HG03571 (cell line): Measurements from ENCODE around the gene ZNF165.
"Not testable (repeated sequence)": the region's sequence is repeated elsewhere in the genome, so short reads cannot be mapped to it uniquely, and the experiment has no call there.

Source experiments
- ATAC-seq: cut with Tn5 transposase; IDR thresholded peaks from one replicate; pipeline ENCODE4 v1.9.1; 2021; ENCODE audit not compliant: unreplicated experiment

ZNF165 gene

GRCh38 chr6:28080381-28080630 lies at the start of gene ZNF165:
Gene ZNF165 (plus strand): TSS chr6:28080568. CDS start chr6:28085481, 4,913 bp downstream.
- ATAC-seq, result not testable (repeated sequence)

- no peak for ATAC-seq
Measured at GRCh38 chr6:28053584-28053983, 26.8 kb upstream of the ZNF165 start.

DNA sequence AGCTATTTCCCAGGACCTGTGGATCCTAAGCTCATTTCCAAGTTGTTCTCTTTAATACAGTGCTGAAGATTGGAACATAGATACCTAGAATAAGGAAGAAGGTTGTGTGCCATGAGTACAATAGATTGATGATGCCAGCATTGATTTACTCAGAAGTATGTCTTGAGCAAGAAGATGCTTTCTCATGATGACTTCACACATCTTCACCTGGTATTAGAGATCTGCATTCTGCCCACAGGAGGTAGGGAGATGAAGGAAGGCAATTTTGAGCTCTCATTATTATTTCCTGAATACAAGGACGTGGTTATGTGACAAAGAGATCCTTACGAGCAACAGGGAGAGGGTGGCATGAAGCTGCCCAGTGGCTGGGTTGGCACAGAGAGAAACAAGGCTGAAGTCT lies 20.0 kb upstream of the ZNF165 start:
- ATAC-seq, result no peak

DNA sequence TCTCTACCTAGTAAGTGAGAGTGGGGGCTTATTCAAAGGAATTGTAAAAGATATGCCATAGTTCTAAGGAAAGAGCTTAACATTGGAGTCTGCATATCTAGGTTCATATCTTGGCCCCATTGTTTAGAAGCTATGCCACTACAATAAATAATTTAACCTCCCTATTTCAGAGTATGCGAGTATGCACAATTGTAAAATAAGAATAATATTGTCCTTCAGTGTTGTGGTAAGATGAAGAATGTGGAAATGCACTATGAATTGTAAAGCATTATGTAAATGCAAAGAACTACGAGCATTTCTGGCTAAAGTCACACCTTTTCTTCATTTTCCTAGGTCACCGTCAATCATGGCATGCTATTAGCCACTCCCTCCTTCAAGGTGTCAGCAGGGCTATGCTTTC lies 16.1 kb upstream of the ZNF165 start:
- ATAC-seq, result no peak

GRCh38 chr6:28068067-28068466 lies 12.3 kb upstream of the ZNF165 start:
- ATAC-seq, result no peak

- ATAC-seq, result not testable (repeated sequence)
Measured at GRCh38 chr6:28070968-28071367, 9.4 kb upstream of the ZNF165 start.

GRCh38 chr6:28078050-28078449 lies 2.3 kb upstream of the ZNF165 start:
- no peak for ATAC-seq

GRCh38 chr6:28078836-28079235 lies 1.5 kb upstream of the ZNF165 start:
- ATAC-seq, result no peak

- peak; percentile 70 for ATAC-seq
Measured at GRCh38 chr6:28080631-28081485, 490 bp downstream of the ZNF165 start.

- peak; percentile 42 for ATAC-seq
Measured at GRCh38 chr6:28081486-28081751, 1.1 kb downstream of the ZNF165 start.

GRCh38 chr6:28082939-28083338 lies 2.6 kb downstream of the ZNF165 start:
- ATAC-seq, result no peak

DNA sequence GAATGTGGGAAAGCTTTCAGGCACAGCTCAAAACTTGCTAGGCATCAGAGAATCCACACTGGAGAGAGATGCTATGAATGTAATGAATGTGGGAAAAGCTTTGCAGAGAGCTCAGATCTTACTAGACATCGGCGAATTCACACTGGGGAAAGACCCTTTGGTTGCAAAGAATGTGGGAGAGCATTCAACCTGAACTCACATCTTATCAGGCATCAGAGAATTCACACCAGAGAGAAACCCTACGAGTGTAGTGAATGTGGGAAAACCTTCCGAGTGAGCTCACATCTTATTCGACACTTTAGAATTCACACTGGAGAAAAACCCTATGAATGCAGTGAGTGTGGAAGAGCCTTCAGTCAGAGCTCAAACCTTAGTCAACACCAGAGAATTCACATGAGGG lies 8.7 kb downstream of the ZNF165 start:
- ATAC-seq, result no peak

DNA sequence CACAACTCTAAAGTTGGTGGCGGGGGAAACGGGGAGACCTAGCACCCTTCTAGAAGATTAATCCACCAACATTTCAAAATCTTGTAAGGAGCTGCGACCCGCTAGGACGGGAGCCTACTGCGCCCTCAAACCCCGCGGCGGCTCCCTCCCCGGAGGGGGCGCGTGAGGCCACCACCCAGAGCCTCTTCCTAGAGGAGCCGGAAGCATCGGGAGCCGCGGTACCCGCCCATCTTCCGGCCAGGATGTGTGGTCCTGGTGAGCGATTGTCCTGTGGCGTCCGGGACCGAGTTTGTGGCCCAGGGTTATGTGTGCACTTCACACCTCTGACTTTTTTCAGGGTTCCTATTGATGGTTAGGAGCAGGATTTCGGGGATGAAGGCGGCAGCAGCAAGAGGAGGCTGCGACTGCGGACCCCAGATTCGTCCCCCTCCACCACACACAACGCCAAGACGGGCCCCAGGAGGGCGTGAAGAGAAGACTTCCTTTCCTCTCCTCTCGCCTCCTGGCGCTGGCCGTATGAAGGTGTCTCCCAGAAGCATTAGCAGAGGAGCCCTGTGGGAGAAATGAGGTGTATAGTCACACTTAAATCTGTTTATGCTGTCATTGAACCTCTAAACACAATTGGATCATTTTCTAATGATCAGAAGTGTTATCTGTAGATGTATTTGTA lies 10.7 kb downstream of the ZNF165 start:
- no peak for ATAC-seq

- not testable (repeated sequence) for ATAC-seq
Measured at GRCh38 chr6:28102222-28102621, 21.9 kb downstream of the ZNF165 start.

GRCh38 chr6:28102699-28103098 lies 22.3 kb downstream of the ZNF165 start:
- ATAC-seq, result not testable (repeated sequence)

- peak; percentile 98 for ATAC-seq
Measured at GRCh38 chr6:28104392-28105244, 24.2 kb downstream of the ZNF165 start.

DNA sequence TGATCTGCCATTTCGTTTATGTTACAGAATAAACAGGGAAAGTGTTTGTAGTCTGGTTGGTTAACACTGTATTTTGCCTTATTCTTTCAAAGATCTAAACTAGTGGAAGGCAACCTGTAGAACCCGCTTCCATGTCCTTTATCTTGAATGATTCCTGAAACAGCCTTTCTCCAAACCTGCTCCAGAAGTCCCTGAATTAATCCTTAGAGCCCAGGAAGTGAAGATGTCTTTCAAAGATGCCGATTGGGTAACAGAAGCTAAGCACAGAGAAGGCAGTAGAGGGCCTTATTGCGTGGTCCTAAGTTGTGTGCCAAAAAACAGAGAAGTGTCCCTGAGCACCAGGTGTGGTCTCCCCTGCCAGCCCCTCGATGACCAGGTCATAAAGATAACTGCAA lies 24.9 kb downstream of the ZNF165 start:
- no peak for ATAC-seq

GRCh38 chr6:28107506-28107905 lies 27.1 kb downstream of the ZNF165 start:
- ATAC-seq, result no peak

- ATAC-seq, result no peak
Measured at GRCh38 chr6:28111964-28112363, 31.6 kb downstream of the ZNF165 start.

GRCh38 chr6:28115799-28116198 lies 35.4 kb downstream of the ZNF165 start:
- ATAC-seq, result no peak

- ATAC-seq, result no peak
Measured at GRCh38 chr6:28117386-28118050, 37.1 kb downstream of the ZNF165 start.
